Keratinocyte (primary cell): ENCODE data around the gene ZNF581. TPM values are rescaled to one million over a fixed set of nuclear protein-coding genes. Genes with fewer than 3 reads are reported as not detected.

Experiments used
- DNase-seq: peaks from one replicate; pipeline ENCODE4 v3.0.0-alpha.2; 2011; ENCODE audit warnings: low read depth, missing footprints, low spot score
- FAIRE-seq: peaks from 2 replicates; lab custom pipeline; 2011; peaks lifted over from hg19 to GRCh38; lab: Jason Lieb, UNC
- H2AFZ ChIP-seq: 2 replicates; pipeline ENCODE4 v1.6.0; 2012; ENCODE audit warnings: low read length, control low read depth, inconsistent platforms; ENCODE audit not compliant: control insufficient read depth
- H3K27ac ChIP-seq: 2 replicates; pipeline ENCODE4 v1.5.1; 2011; ENCODE audit warnings: low read length; ENCODE audit not compliant: control insufficient read depth, insufficient read depth
- H3K27me3 ChIP-seq: 3 replicates; pipeline ENCODE4 v1.6.0; 2011; ENCODE audit warnings: low read length; ENCODE audit not compliant: control insufficient read depth, insufficient read depth; ENCODE audit errors: extremely low read depth
- H3K36me3 ChIP-seq, 2 experiments: 2 replicates in 1 of 2; 3 replicates in 1 of 2; pipeline ENCODE4 v1.5.1; 2011; ENCODE audit warnings: low read length in 2 of 2, mild to moderate bottlenecking in 1 of 2; ENCODE audit not compliant: control insufficient read depth in 2 of 2, insufficient read depth in 2 of 2; ENCODE audit errors: extremely low read depth in 1 of 2
- H3K4me1 ChIP-seq: 3 replicates; pipeline ENCODE4 v1.5.1; 2011; ENCODE audit warnings: low read length; ENCODE audit not compliant: control insufficient read depth, insufficient read depth; ENCODE audit errors: extremely low read depth
- H3K4me2 ChIP-seq: 3 replicates; pipeline ENCODE4 v1.6.0; 2011; ENCODE audit warnings: low read depth, low read length; ENCODE audit not compliant: control insufficient read depth, insufficient read depth; ENCODE audit errors: extremely low read depth
- H3K4me3 ChIP-seq, 3 experiments: fragments of 200-600 bp in 1 of 3; sonication (generic) in 1 of 3; 2 replicates in 2 of 3; 3 replicates in 1 of 3; pipeline ENCODE4 v1.5.1; 2011 to 2016; ENCODE audit warnings: low read length in 3 of 3, mild to moderate bottlenecking in 3 of 3, control low read depth in 2 of 3, inconsistent platforms in 1 of 3, low read depth in 1 of 3, mixed read lengths in 1 of 3, mixed run types in 1 of 3, moderate library complexity in 1 of 3; ENCODE audit not compliant: control insufficient read depth in 2 of 3, insufficient read depth in 2 of 3; ENCODE audit errors: extremely low read depth in 1 of 3
- H3K79me2 ChIP-seq: 2 replicates; pipeline ENCODE4 v1.6.0; 2012; ENCODE audit warnings: low read length; ENCODE audit not compliant: control insufficient read depth, insufficient read depth
- H3K9ac ChIP-seq: 3 replicates; pipeline ENCODE4 v1.6.0; 2011; ENCODE audit warnings: low read length; ENCODE audit not compliant: control insufficient read depth, insufficient read depth; ENCODE audit errors: extremely low read depth
- H3K9me1 ChIP-seq: 3 replicates; pipeline ENCODE4 v1.6.0; 2011; ENCODE audit warnings: low read length; ENCODE audit not compliant: control insufficient read depth, insufficient read depth; ENCODE audit errors: extremely low read depth
- H3K9me3 ChIP-seq: 2 replicates; pipeline ENCODE4 v1.5.1; 2012; ENCODE audit warnings: low read depth, low read length; ENCODE audit not compliant: control insufficient read depth
- H4K20me1 ChIP-seq: 3 replicates; pipeline ENCODE4 v1.6.0; 2011; ENCODE audit warnings: low read length; ENCODE audit not compliant: control insufficient read depth, insufficient read depth; ENCODE audit errors: extremely low read depth
- CTCF ChIP-seq, 3 experiments: IDR thresholded peaks in 1 of 3; conservative IDR thresholded peaks in 1 of 3; optimal IDR thresholded peaks in 1 of 3; 2 replicates in 2 of 3; 3 replicates in 1 of 3; pipeline versions ENCODE3 to v1.5.1; 2011; ENCODE audit warnings: low read length in 3 of 3, mild to moderate bottlenecking in 3 of 3, moderate library complexity in 2 of 3, control low read depth in 1 of 3, inconsistent platforms in 1 of 3; ENCODE audit not compliant: insufficient read depth in 2 of 3; ENCODE audit errors: extremely low read depth in 1 of 3
- EZH2 ChIP-seq: IDR thresholded peaks from one replicate; pipeline ENCODE4 v1.6.1; 2012; ENCODE audit warnings: inconsistent platforms, mild to moderate bottlenecking, low read length, moderate library complexity
- dilution Hi-C: fragments of 300-500 bp; cut with MboI; formaldehyde crosslinking; loops from one replicate; pipeline ENCODE4 v1.7.0; 2020; ENCODE audit warnings: low sequenced_read_pairs; ENCODE audit not compliant: extremely low pct_ligation_motif_present
- polyA minus RNA-seq, 3 experiments: library from RNA; depleted of rRNA, polyadenylated mRNA; stranded (reverse); fragments of >200 nt; gene quantifications; 1 replicate in 1 of 3; 2 replicates in 1 of 3; 3 replicates in 1 of 3; pipeline ENCODE4 v1.2.3, GENCODE V29; 2011
- polyA plus RNA-seq, 5 experiments: library from polyadenylated mRNA; depleted of rRNA in 3 of 5; stranded (reverse) in 3 of 5; stranded (forward) in 1 of 5; unstranded in 1 of 5; fragments of >200 nt; gene quantifications; 1 replicate in 1 of 5; 2 replicates in 3 of 5; 3 replicates in 1 of 5; pipeline versions ENCODE4 v1.2.1 to v1.2.3, GENCODE V29; 2011 to 2012; ENCODE audit warnings: missing spikeins in 2 of 5, low read depth in 1 of 5, low replicate concordance in 1 of 5

Gene ZNF581
- polyA plus RNA-seq (14.8 to 18.7 TPM (median 17.1 TPM) in 3 replicates), polyA minus RNA-seq (13.6 to 28.6 TPM (median 26.6 TPM) in 3 replicates)
- 5.0 TPM for polyA plus RNA-seq (2011; ENCODE audit: low read depth)
- polyA plus RNA-seq (2011; cell fraction: cytosol; rRNA removed) = 15.0 and 26.2 TPM in 2 replicates
- 12.8 and 15.9 TPM in 2 replicates for polyA plus RNA-seq (2011; cell fraction: nucleus; rRNA removed)
- 23.6 and 36.3 TPM in 2 replicates for polyA plus RNA-seq (2012; ENCODE audit: low replicate concordance)
- polyA minus RNA-seq (2011; cell fraction: cytosol; rRNA and poly(A)+ RNA removed) = 21.7 TPM
- 6.0 and 7.7 TPM in 2 replicates for polyA minus RNA-seq (2011; cell fraction: nucleus; rRNA and poly(A)+ RNA removed)

- H3K9ac ChIP-seq = peak within 1 kb of the TSS; percentile 88
- H3K9me3 ChIP-seq = no peaks in the 10 kb centered on the region
- peaks cover 37% of the 10 kb centered on the region for H3K79me2 ChIP-seq
- no peaks in the 10 kb centered on the region for H3K27me3 ChIP-seq
- H2AFZ ChIP-seq = peak within 1 kb of the TSS; percentile 49
- DNase-seq = no peak
- peak within 1 kb of the TSS; percentile 64 for H3K27ac ChIP-seq
- dilution Hi-C loops = no loop called here
- H3K36me3 ChIP-seq = peaks cover 8 to 16% of the 10 kb centered on the region in 2 experiments
- FAIRE-seq = peak; percentile 74
- H3K4me2 ChIP-seq = peak within 1 kb of the TSS; percentile 90
- H3K4me3 ChIP-seq = peak within 1 kb of the TSS; percentile 74 to 92 (median 90)
- no peak for TF ChIP-seq EZH2
- TF ChIP-seq CTCF (optimal IDR thresholded peaks at IDR 0.05 in 1 of 3, IDR thresholded peaks at IDR 0.05 in 1 of 3, conservative IDR thresholded peaks at IDR 0.05 in 1 of 3; ENCODE audit: extremely low read depth in 1 of 3, insufficient read depth in 2 of 3, low read length in 3 of 3) = no peak
- H3K9me1 ChIP-seq = no peaks in the 10 kb centered on the region
- H3K4me1 ChIP-seq = peaks cover 37% of the 10 kb centered on the region
- no peaks in the 10 kb centered on the region for H4K20me1 ChIP-seq
Observed at GRCh38 chr19:55643003-55643886, at the start of gene ZNF581. ZNF581 (plus strand) TSS chr19:55643649; CDS start chr19:55644572, 923 bp downstream.

- no peaks in the 10 kb centered on the region for H3K9me3 ChIP-seq
- no peak overlapping the region for H3K27ac ChIP-seq
- H3K4me3 ChIP-seq = no peak overlapping the region
- no peaks in the 10 kb centered on the region for H3K9me1 ChIP-seq
- no peak for FAIRE-seq
- dilution Hi-C loops = no loop called here
- H3K4me2 ChIP-seq = no peak overlapping the region
- TF ChIP-seq CTCF (optimal IDR thresholded peaks at IDR 0.05 in 1 of 3, IDR thresholded peaks at IDR 0.05 in 1 of 3, conservative IDR thresholded peaks at IDR 0.05 in 1 of 3; ENCODE audit: extremely low read depth in 1 of 3, insufficient read depth in 2 of 3, low read length in 3 of 3) (no peak), EZH2 (no peak)
- H4K20me1 ChIP-seq = no peaks in the 10 kb centered on the region
- H3K9ac ChIP-seq = no peak overlapping the region
- no peak overlapping the region for H2AFZ ChIP-seq
- no peaks in the 10 kb centered on the region for H3K79me2 ChIP-seq
- peaks cover 5 to 13% of the 10 kb centered on the region in 2 experiments for H3K36me3 ChIP-seq
- H3K27me3 ChIP-seq = no peaks in the 10 kb centered on the region
- no peak for DNase-seq
- no peaks in the 10 kb centered on the region for H3K4me1 ChIP-seq
Observed at GRCh38 chr19:55594996-55595545, 48.4 kb upstream of the ZNF581 start.
